ENCODE measurements around the gene CCL13. TPM values are rescaled to one million over a fixed set of nuclear protein-coding genes. Genes with fewer than 3 reads are reported as not detected.

CCL13 gene
- not detected in 5 replicates for total RNA-seq (2022; extraction: Qiagen RNA extraction)

GRCh38 chr17:34356194-34356593, at the start of gene CCL13:
TSS of gene CCL13 (plus strand) at chr17:34356480. CDS start at chr17:34356527, 47 bp downstream.

GRCh38 chr17:34319039-34319483, 37.2 kb upstream of the CCL13 start, which contains the start of gene CCL8:
TSS of gene CCL8 (plus strand) at chr17:34319435. CDS start at chr17:34319502, 67 bp downstream.

GRCh38 chr17:34363183-34363661, 6.9 kb downstream of the CCL13 start, which contains the start of gene CCL1:
TSS of gene CCL1 (minus strand) at chr17:34363233. CDS start at chr17:34363161, 72 bp downstream.

Other genes with a start within 250 kb of the CCL13 start
- 8.8 to 14.1 TPM (median 10.2 TPM) in 5 replicates for gene CCL2, start 101.2 kb upstream of the CCL13 start, total RNA-seq (2022; extraction: Qiagen RNA extraction)
- gene CCL7, start 86.3 kb upstream of the CCL13 start, total RNA-seq (2022; extraction: Qiagen RNA extraction): 0.34 to 0.38 TPM in 2 of 5 replicates, not detected in the others
- gene CCL11, start 70.7 kb upstream of the CCL13 start, total RNA-seq (2022; extraction: Qiagen RNA extraction): not detected in 5 replicates
- gene CCL8, start 37.0 kb upstream of the CCL13 start, total RNA-seq (2022; extraction: Qiagen RNA extraction): not detected in 5 replicates
- not detected in 5 replicates for gene CCL1, start 6.8 kb downstream of the CCL13 start, total RNA-seq (2022; extraction: Qiagen RNA extraction)
- not detected in 5 replicates for gene TMEM132E, start 223.1 kb downstream of the CCL13 start, total RNA-seq (2022; extraction: Qiagen RNA extraction)

Data from A549 treated with Mapracorat at 1 μM for 4 hours (cell line).